Hematopoietic multipotent progenitor cell (in vitro differentiated cells): ENCODE data around the gene TTF2. TPM values are rescaled to one million over a fixed set of nuclear protein-coding genes. Genes with fewer than 3 reads are reported as not detected.

Experiments used
- DNase-seq, 3 donors: peaks; one replicate each; pipeline ENCODE4 v3.0.0-alpha.2; 2011 to 2015; ENCODE audit warnings: low read depth in 2 of 3, low spot score in 2 of 3
- total RNA-seq: library from RNA; depleted of rRNA; stranded (reverse); fragments of >200 nt; gene quantifications from one replicate; pipeline ENCODE4 v1.2.3, GENCODE V29; 2012

Gene TTF2
- total RNA-seq, 1 donor = 18.9 TPM

DNA sequence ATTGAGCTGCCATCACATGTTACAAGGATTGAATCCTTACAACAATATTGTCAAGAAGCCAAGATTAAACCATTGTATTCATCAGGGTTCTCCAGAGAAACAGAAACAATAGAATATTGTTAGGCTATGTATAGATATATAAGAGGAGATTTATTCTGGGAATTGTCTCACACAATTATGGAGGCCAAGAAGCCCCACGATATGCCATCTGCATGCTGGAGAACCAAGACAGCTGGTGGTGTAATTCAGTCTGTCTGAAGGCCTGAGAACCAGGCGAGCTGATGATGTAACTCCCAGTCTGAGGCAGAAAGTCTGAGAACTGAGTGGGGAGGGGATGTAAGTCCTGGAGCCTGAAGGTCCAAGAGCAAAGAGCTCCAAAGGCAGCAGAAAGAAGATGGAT is 14.5 kb upstream of the TTF2 start:
- no peak for DNase-seq

GRCh38 chr1:117046781-117047180 is 13.3 kb upstream of the TTF2 start:
- DNase-seq = no peak

- no peak for DNase-seq
Measured at GRCh38 chr1:117047271-117047670, 12.9 kb upstream of the TTF2 start.

DNA sequence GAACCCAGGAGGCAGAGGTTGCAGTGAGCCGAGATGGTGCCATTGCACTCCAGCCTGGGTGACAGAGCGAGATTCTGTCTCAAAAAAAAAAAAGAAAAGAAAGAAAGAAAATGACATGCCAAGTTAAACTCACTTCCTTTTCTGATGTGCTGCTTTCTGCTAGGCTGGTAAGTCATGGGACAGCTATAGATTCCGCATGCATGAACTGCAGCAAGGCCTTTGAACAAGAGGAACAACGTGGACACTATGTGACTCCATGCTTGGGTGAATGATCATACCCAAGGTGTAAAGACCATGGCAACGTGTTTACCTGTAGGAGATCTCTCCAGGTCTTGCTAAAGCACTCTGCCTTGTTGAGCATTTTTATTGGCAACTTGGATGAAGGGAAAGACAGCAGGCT is 10.3 kb upstream of the TTF2 start:
- DNase-seq = no peak

DNA sequence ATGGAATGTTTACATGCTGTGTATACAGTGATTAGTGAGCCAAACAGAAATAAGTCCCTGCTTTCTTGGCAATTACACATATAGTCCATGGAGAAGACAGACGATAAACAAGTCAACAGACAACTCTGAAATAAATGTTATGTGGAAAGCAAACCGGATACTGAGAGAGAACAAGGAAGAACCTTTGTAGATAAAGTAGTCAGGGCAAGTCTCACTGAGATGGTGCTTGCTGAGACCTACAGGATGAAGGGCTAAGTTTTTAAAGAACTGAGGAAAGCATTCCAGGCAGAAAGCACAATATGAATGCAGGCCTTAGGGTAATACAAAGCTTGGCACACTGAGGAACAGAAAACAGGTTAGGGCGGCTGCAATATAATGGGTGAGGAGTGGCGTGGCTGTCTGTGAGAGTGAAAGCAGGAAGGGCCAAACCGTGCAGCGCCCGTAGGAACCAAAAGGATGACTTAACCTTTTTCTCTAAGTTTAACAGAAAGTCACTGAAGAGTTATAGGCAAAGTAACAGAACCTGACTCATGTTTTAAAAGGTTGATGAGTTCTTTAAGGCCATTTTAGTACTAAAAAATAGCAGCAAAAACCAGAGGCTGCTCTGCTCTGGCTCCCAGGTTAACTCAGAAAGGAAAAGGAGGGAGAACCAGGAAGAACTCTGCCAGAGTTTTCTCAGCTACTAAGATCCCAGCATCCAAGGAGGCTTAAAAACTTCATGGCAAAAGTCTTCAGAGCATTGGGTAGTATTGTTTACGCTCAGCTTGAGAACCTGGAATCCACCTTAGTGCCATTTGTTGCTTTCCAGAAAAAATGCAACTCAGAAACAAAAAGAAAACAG is 8.7 kb upstream of the TTF2 start:
- DNase-seq = peak in 2 of 3 donors; percentile 37 to 61

- DNase-seq = no peak
Measured at GRCh38 chr1:117054068-117054467, 6.1 kb upstream of the TTF2 start.

- no peak for DNase-seq
Measured at GRCh38 chr1:117058810-117059209, 1.3 kb upstream of the TTF2 start.

- peak in 2 of 3 donors; percentile 74 to 77 for DNase-seq
Measured at GRCh38 chr1:117059334-117059677, 820 bp upstream of the TTF2 start.

DNA sequence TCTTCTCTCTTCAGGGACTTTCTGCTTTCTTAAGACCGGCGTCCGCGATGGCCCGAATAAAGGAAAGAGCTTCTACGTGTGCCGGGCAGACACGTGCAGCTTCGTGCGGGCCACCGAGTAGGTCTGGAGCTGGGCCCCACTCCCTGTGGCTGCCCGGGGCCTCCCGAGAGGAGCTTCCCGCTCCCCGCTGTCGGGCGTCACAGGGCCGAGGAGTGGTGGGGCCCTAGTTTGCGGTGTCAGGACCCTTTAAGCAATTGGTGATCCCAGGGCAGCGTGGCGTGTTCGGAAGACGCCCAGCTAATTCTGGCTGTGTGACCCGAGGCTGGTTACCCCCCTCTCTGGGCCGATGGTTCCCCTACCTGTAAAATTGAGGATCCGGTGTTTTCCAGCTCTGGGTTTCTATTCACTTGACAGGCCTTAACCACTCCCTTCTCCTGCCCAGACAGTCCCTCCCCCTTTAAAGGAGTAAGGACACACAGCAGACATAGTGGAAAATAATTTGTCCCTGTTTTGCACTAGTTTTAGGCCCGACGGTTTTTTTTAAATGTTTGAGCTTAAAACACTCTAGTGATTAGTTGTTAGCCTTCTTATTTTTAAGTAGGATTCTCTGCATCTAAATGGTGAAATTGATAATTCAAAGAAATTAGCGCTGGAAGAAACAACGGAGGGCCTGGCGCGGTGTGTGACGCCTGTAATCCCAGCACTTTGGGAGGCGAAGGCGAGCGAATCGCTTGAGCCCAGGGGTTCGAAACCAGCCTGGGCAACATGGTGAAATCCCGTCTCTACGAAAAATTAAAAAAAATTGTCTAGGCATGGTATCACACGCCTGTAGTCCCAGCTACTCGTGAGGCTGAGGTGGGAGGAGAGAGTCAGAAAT is 553 bp downstream of the TTF2 start:
- DNase-seq = peak in 2 of 3 donors; percentile 9 to 24

- DNase-seq = peak in 1 of 3 donors; percentile 19
Measured at GRCh38 chr1:117061986-117062415, 1.9 kb downstream of the TTF2 start.

GRCh38 chr1:117066367-117066766 is 6.2 kb downstream of the TTF2 start:
- no peak for DNase-seq

DNA sequence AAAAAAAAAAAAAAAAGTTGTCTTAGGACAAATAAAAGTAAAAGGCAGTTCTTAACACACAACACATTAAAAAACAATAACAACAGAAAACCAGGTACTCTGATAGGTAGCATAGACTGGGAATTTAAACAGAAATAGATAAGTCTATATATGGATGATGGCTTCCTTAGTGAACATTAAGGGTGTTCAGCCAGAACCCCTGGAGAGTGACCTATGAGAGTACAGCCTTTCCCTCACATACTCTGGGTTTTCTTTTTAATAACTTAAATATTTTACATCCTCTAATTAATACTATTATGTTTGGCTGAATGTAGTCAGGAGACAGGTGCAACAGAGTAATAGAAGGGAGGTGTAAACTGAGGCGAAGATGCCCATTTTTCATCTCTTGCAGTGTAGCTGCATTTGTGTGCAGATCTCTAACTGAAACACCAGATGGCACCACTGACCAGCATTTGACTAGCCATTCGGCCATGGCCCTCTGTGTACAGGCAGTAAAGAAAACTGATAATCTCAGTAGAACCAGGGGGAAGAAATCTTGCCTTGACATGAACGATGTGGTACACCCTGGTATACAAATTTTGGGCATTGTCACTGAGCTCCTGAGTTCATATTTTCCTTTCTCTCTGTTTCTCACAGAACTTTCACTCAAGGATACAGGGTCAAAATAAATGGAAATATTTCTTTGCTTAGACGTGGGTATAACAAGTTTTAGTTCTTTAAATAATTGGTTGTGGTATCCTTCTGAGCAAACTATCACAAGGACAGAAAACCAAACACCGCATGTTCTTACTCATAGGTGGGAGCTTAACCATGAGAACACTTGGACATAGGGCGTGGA is 7.6 kb downstream of the TTF2 start:
- peak in 2 of 3 donors; percentile 35 to 64 for DNase-seq

GRCh38 chr1:117068580-117068979 is 8.5 kb downstream of the TTF2 start:
- no peak for DNase-seq

GRCh38 chr1:117069220-117069844 is 9.2 kb downstream of the TTF2 start:
- no peak for DNase-seq

DNA sequence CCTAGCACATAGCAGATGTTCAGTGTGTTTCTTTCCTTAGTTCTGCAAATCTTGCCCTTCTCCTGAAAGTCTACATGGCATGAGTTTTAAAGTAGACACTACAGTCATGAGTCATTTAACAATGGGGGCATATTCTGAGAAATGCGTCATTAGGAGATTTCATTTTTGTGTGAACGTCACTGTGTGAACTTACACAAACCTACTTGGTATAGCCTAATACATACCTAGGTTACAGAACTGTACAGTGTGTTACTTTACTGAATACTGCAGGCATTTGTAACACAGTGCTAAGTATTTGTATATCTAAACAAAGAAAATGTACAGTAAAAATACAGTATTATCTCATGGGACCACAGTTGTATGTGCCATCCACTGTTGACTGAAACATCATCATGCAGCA is 10.0 kb downstream of the TTF2 start:
- DNase-seq = no peak

DNA sequence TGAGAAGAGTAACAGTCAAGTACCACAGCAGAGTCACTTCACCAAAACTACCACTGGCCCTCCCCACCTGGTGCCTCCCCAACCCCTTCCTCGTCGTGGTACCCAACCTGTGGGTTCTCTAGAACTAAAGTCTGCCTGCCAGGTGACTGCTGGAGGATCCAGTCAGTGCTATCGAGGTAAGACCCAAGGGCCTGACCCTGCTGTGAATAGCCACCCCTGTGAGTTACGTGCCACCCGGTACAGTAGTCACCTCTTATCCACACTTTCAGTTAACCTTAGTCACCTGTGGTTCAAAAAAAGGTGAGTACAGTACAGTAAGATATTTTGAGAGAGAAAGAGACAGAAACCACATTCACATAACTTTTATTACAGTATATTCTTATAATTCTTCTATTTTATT is 16.5 kb downstream of the TTF2 start:
- no peak for DNase-seq

- no peak for DNase-seq
Measured at GRCh38 chr1:117077267-117077666, 17.1 kb downstream of the TTF2 start.

DNA sequence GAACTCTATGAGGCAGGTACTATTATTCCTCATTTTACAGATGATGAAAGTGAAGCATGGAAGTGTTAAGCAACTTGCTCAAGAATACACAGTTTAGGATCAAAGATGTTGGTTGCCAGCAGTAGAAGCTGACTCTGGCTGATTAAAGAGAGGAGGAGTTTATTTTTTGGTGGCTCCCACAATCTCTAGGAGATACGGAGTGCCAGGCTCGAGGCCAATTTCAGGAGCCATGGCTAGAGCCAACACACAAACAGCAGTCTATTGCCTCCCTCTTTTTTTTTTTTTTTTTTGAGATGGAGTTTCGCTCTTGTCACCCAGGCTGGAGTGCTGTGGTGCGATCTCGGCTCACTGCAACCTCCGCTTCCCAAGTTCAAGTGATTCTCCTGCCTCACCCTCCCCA is 19.6 kb downstream of the TTF2 start:
- DNase-seq = no peak

DNA sequence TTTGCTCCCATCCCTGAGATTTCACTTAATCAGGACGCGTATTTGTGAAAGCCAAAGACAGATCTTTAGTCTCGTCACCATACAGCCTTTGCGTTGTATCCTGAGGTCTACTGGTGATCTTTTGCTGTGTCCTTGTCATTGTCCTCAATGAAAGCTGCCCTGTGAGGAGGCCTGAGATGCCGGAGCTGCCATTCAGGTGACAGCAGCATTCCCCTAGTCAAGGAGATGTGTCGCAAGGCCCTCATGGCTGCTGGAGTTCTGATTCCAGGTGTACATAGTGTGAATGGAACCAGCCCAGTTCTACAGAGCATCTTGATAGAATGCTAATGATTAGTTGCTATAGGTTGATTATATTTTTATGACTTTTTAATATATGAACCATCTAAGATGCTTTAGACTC is 24.1 kb downstream of the TTF2 start:
- no peak for DNase-seq

- DNase-seq = no peak
Measured at GRCh38 chr1:117087686-117088085, 27.6 kb downstream of the TTF2 start.
